ENCODE results near the gene ZNF521. TPM values are rescaled to one million over a fixed set of nuclear protein-coding genes. Genes with fewer than 3 reads are reported as not detected.

The ZNF521 gene
- total and polyA plus RNA-seq, 10 donors: 2.9 to 136 (median 71.8) TPM

DNA sequence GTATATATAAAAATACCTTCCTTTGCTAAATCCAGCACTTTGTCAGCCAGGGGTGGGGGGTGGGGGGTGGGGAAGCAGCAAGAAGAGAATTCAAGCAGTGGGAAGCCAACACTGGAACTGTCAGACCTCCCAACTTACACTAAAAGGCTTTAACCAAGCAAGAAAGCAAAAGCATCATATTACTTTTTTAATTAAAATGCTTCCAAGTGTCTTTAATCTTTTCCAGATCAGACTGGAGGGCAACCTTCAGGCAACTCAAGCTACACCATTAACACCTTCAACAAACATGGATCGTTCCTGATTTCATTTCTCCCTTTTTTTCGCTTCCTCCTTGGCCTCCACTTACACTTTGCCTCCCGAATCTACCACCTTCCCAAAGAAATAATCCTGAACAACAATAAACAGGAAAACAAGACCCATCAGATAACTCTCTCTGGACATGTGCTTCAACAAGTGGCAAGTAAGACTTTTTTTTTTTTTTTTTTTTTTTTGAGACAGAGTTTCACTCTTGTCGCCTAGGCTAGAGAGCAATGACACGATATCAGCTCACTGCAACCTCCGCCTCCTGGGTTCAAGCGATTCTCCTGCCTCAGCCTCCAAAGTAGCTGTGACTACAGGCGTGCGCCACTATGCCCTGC lies 35.5 kb downstream of the ZNF521 start:
- H3K9me3 ChIP-seq: no peaks in the 10 kb centered on the region
- no peaks in the 10 kb centered on the region for H3K4me1 ChIP-seq
- no peak for DNase-seq
- TF ChIP-seq POLR2A (IDR thresholded peaks at IDR 0.05) (no peak), POLR2AphosphoS5 (IDR thresholded peaks at IDR 0.05) (no peak)
- TF ChIP-seq, protein P1, sequence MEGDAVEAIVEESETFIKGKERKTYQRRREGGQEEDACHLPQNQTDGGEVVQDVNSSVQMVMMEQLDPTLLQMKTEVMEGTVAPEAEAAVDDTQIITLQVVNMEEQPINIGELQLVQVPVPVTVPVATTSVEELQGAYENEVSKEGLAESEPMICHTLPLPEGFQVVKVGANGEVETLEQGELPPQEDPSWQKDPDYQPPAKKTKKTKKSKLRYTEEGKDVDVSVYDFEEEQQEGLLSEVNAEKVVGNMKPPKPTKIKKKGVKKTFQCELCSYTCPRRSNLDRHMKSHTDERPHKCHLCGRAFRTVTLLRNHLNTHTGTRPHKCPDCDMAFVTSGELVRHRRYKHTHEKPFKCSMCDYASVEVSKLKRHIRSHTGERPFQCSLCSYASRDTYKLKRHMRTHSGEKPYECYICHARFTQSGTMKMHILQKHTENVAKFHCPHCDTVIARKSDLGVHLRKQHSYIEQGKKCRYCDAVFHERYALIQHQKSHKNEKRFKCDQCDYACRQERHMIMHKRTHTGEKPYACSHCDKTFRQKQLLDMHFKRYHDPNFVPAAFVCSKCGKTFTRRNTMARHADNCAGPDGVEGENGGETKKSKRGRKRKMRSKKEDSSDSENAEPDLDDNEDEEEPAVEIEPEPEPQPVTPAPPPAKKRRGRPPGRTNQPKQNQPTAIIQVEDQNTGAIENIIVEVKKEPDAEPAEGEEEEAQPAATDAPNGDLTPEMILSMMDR (IDR thresholded peaks at IDR 0.05 in 8 of 11, conservative IDR thresholded peaks at IDR 0.05 in 3 of 11): no peak
- no peaks in the 10 kb centered on the region for H3K27me3 ChIP-seq (replicated peaks in 1 of 7)
- H3K36me3 ChIP-seq: no peaks in the 10 kb centered on the region
- no peak overlapping the region for H3K4me3 ChIP-seq
- H3K27ac ChIP-seq: no peak overlapping the region
- intact Hi-C loops (cut with DNase I; ENCODE audit: low total_unique reads): no loop called here
- WGBS, 5 donors: 84 to 89% (median 87%) methylated on average over 9 of the region's 9 CpGs

DNA sequence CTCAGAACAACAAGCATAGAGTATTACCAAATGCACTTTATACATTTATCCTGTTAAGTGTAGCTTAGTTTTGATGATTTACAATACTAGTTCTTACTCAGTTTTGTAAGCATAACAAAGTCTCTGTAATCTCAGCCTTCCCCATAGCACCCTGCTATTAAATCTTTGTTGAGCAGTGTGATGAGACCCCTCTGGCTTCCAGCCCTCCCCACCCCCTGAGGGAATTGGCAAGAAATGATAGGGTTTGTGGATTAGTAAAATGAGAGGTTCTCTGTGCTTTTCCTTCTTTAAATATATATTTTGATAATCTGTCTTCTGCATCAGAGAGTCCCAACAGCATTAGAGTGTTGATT lies 37.2 kb downstream of the ZNF521 start:
- Histone ChIP-seq H3K36me3 (no peaks in the 10 kb centered on the region), H3K27ac (no peak overlapping the region), H3K9me3 (no peaks in the 10 kb centered on the region), H3K27me3 (replicated peaks in 1 of 7) (no peaks in the 10 kb centered on the region), H3K4me1 (no peaks in the 10 kb centered on the region), H3K4me3 (no peak overlapping the region)
- DNase-seq: no peak
- TF ChIP-seq POLR2A (IDR thresholded peaks at IDR 0.05) (no peak), POLR2AphosphoS5 (IDR thresholded peaks at IDR 0.05) (no peak)
- TF ChIP-seq, protein P1 (IDR thresholded peaks at IDR 0.05 in 8 of 11, conservative IDR thresholded peaks at IDR 0.05 in 3 of 11): no peak
- intact Hi-C loops (cut with DNase I; ENCODE audit: low total_unique reads): no loop called here

DNA sequence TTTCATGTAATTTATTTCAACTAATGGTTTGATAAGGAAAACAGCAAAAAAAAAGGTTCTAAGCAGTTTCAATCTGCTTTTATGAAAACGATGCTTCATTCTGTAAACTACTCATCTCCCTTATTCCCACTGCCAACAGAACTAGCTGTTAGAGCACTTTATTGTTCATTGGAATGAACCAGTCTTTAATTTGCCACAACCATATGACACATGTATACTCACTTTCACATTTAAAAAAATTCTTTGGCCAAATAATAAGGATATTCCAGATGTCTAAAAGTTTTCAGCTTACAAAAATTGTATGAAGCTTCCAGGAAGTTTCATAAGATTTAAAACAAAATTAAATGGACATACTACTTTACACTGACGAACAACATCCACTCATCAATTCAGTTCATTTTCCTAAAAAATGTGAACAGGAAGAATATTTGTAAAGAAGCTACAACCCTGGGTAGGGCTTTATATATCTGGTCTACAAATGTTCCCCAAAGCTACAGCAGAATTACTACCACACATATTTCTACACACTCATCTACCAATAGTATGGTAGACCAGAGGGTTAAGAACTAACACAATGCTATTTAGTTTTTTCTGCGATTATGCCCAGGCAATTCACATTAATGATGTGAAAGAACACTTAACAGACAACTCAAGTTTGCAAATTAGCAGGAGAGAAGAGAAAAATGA lies 37.7 kb downstream of the ZNF521 start:
- no peak for DNase-seq
- Histone ChIP-seq H3K27ac (no peak overlapping the region), H3K36me3 (no peaks in the 10 kb centered on the region), H3K4me1 (no peaks in the 10 kb centered on the region), H3K27me3 (replicated peaks in 1 of 7) (no peaks in the 10 kb centered on the region), H3K4me3 (no peak overlapping the region), H3K9me3 (no peaks in the 10 kb centered on the region)
- WGBS, 5 donors: 68 to 80% (median 75%) methylated on average over 3 of the region's 3 CpGs
- intact Hi-C loops (cut with DNase I; ENCODE audit: low total_unique reads): no loop called here
- TF ChIP-seq POLR2A (IDR thresholded peaks at IDR 0.05) (no peak), POLR2AphosphoS5 (IDR thresholded peaks at IDR 0.05) (no peak)
- TF ChIP-seq, protein P1 (IDR thresholded peaks at IDR 0.05 in 8 of 11, conservative IDR thresholded peaks at IDR 0.05 in 3 of 11): no peak

DNA sequence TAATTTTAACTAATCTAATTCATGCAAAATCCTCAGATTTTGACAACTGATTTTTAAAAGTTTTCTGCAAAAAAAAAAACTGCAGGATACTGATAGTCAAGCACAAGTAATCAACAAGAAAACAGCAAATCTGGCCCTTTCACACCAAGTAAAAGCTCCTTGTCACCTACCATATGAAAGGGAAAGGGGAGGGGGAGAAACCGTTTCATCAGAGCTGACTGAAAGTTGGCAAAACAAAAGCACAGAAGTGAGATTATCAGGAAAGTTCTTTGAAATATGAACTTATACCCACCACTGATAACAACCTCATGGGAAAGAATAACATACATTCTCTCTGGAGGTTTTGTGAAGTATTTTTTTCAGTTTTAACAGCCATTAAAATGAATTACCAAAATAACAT lies 38.7 kb downstream of the ZNF521 start:
- TF ChIP-seq, protein P1 (IDR thresholded peaks at IDR 0.05 in 8 of 11, conservative IDR thresholded peaks at IDR 0.05 in 3 of 11): no peak
- TF ChIP-seq POLR2AphosphoS5 (IDR thresholded peaks at IDR 0.05) (no peak), POLR2A (IDR thresholded peaks at IDR 0.05) (no peak)
- no peak for DNase-seq
- no peaks in the 10 kb centered on the region for H3K9me3 ChIP-seq
- H3K4me3 ChIP-seq: no peak overlapping the region
- 0 to 49% (median 34%) methylated on average over 1 of the region's 1 CpG for WGBS, 5 donors
- no peaks in the 10 kb centered on the region for H3K27me3 ChIP-seq (replicated peaks in 1 of 7)
- no peaks in the 10 kb centered on the region for H3K36me3 ChIP-seq
- H3K27ac ChIP-seq: no peak overlapping the region
- no peaks in the 10 kb centered on the region for H3K4me1 ChIP-seq
- intact Hi-C loops (cut with DNase I; ENCODE audit: low total_unique reads): no loop called here
